K562 (cell line): Measurements from ENCODE around the gene NOCT.

Experiments used
- BRF2 ChIP-seq: IDR thresholded peaks from 3 replicates; pipeline ENCODE4 v1.6.1; 2011; ENCODE audit warnings: borderline replicate concordance, mild to moderate bottlenecking; ENCODE audit not compliant: insufficient read length, insufficient read depth
- CTCF ChIP-seq, 3 experiments: IDR thresholded peaks in 2 of 3; conservative IDR thresholded peaks in 1 of 3; 2 replicates each; pipeline ENCODE4 v1.5.1; 2011 to 2012; ENCODE audit warnings: low read length in 3 of 3, mild to moderate bottlenecking in 3 of 3, control low read depth in 2 of 3, improper control_type of control experiment in 1 of 3, inconsistent platforms in 1 of 3, low read depth in 1 of 3, mixed read lengths in 1 of 3, moderate library complexity in 1 of 3; ENCODE audit not compliant: insufficient read depth in 2 of 3
- GATAD2A ChIP-seq: fragments of 450-650 bp; IDR thresholded peaks from 2 replicates; pipeline ENCODE4 v1.6.1; 2017
- MXI1 ChIP-seq: IDR thresholded peaks from 2 replicates; pipeline ENCODE4 v1.6.1; 2011; ENCODE audit warnings: low read depth, mild to moderate bottlenecking, improper control_type of control experiment, low read length
- NFIC ChIP-seq: fragments of 450-650 bp; IDR thresholded peaks from 2 replicates; pipeline ENCODE4 v1.6.1; 2017; ENCODE audit warnings: mild to moderate bottlenecking, inconsistent platforms
- POLR2A ChIP-seq: fragments of 450-650 bp; conservative IDR thresholded peaks from 2 replicates; pipeline ENCODE4 v1.6.1; 2016
- POLR2AphosphoS2 ChIP-seq: IDR thresholded peaks from 2 replicates; pipeline ENCODE4 v1.6.1; 2012; ENCODE audit warnings: low read length, improper control_type of control experiment
- SPI1 ChIP-seq: IDR thresholded peaks from 2 replicates; pipeline ENCODE4 v1.6.1; 2011; ENCODE audit warnings: low read depth, low read length, control low read depth, borderline replicate concordance

- TF ChIP-seq BRF2 (no peak), MXI1 (no peak), CTCF (IDR thresholded peaks at IDR 0.05 in 2 of 3, conservative IDR thresholded peaks at IDR 0.05 in 1 of 3; ENCODE audit: insufficient read depth in 2 of 3, low read depth in 1 of 3, low read length in 3 of 3) (no peak), SPI1 (no peak), POLR2A (no peak), GATAD2A (no peak), NFIC (no peak), POLR2AphosphoS2 (no peak)
Observed at GRCh38 chr4:139035650-139036049, 20.1 kb downstream of the NOCT start.
